TTC549 (cell line): ENCODE results near the gene IL17B.

ENCODE experiments used
- FAIRE-seq: peaks from 2 replicates; lab custom pipeline; 2012; peaks lifted over from hg19 to GRCh38; lab: Jason Lieb, UNC

IL17B gene

GRCh38 chr5:149379177-149379761 lies at the start of gene IL17B:
Gene IL17B, minus strand, starts transcription at chr5:149379292. Its CDS starts 67 bp downstream, at chr5:149379225.
- FAIRE-seq, result no peak

- FAIRE-seq, result no peak
Measured at GRCh38 chr5:149428032-149428431, 48.9 kb upstream of the IL17B start.

DNA sequence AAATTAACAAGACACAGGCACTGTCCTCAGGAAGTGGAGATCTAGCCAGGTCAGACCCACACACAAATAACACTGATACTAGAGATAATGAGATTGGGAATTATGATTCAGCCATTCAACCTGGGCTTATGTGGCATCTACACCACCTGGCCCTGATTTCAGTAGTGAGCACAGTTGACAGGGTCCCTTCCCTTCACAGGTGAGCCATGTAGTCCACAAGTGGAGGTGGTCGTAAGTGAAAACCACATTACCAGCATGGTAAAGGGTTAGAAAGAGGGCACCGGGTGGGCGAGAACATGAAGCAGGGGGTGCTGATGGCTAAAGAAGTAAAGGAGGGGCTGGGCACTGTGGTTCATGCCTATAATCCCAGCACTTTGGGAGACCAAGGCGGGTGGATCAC lies 48.3 kb upstream of the IL17B start:
- no peak for FAIRE-seq

- FAIRE-seq, result no peak
Measured at GRCh38 chr5:149426931-149427330, 47.8 kb upstream of the IL17B start.

DNA sequence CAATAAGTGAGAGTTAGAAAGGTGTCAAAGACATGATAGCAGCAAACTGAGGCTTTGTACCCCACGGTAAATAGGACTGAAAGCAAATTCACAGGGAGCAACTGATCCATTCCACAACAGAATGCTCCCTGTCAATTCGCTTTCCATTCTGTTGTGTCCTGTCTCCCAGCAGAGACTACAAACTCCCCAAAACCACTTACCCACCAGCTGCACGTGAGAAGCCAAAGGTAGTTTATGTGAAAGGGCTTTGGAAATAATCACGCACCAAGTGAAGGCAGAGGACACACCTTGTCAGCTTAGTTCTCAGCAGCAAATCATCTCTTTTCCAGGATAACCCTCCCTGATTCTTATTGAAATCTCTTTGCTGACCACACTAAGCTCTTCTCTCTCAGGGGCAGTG lies 46.6 kb upstream of the IL17B start:
- FAIRE-seq, result no peak

- no peak for FAIRE-seq
Measured at GRCh38 chr5:149424371-149425315, 45.6 kb upstream of the IL17B start.

DNA sequence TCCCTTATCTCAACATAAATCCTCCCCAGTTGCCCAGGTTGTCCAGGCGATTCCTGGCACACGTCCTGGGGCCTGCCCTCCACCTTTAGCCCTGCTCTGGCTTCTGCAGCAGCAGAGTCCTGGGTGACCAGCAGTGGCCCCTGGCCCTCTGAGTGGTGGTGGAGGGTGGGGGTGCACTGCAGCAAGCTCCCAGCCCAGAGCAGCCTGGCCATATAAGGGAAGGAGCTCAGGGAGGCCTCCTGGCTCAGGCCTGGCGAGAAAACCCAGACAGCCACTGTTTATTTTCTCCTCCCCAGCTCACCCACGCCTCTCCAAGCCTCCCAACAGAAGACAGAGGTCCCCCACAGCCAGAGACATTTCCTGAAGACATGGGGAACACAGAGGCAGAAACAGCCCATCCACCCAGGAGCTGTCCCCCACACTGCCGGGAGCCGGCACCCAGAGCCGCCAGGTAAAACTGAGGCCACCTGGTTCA lies 44.7 kb upstream of the IL17B start:
- no peak for FAIRE-seq

DNA sequence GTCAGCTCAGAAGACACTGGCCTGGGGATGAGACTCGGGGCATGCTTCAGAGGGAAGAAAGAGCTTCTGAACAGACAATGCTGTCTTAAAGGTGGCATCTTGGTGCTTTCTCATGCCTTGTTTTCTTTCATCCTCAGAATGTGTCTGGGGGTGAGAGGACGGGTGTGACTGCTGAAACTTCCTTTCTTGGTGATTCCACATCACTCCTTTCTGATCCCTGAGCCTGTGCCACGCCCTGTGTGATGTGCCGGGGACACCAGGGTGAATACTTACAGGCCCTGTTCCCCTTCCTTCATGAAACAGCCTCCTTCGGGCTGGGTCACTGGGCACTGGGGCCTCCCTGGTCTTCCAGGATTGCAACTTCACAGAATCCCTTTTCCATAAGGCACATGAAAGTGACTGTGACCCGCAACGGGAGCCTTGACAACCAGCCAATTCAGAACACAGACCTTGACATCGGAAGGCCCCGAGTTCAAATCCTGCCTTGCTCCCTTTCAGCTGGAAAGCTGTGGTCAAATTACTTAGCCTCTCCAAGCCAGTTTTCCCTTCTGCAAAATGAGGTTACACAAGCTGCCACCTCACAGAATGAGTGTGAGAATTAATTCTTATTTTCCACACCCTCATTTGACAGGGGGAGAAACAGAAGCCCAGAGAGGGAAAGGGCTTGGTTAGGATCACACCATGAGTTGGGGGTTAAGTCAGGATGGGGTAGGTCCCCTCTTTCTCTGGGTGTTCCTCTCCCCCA lies 44.1 kb upstream of the IL17B start:
- FAIRE-seq, result no peak

DNA sequence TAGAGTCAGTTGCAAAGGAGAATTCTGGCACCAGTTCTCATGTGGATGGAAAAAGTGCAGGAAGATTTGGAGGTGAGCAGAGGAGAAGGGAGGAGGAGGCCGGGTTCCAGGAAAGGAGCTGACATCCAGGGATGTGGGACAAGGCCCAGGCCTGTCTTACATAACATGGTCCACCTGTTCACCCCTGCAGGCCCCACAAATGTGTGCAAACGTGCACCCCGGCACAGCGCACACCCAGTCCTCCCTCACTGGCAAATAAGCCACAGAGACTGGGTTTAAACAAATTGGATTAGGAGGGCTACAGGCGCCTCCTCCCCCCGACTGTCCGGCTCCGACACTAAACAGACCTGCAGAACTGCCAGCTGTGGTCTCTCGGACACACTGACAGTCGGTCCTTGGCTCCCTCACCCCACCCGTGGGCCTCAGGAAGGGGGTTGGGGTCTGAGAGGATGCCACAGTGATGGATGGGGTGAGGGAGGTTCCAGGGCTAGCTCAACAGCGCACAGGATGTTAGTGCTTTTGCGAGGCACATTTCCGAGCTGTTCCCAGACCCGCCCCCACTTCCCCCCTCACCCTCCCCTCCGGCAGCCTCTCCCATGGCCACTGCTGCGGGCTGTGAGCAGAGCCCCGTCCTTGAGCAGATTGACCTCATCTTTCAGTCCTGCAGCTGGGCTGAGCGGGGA lies 43.4 kb upstream of the IL17B start:
- peak; percentile 81 for FAIRE-seq

DNA sequence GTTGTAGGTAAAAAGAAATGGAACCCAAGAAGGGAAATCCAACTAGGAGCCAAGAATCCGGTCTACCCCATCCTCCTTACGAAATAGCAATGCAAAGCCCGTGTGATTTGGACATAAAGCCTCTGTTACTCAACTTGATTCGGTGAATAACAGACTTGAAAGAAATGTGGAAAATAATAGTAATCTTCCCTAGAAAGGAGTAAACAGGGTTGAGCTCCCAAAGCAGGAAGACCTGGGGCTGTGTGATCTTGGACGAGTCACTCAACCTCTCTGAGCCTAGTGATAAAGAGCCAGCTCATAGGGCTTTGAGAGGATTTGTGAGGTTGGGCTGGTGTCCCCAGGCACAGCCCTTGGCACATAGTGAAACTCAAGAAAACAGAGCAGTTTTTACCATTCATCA lies 42.7 kb upstream of the IL17B start:
- peak; percentile 5 for FAIRE-seq

DNA sequence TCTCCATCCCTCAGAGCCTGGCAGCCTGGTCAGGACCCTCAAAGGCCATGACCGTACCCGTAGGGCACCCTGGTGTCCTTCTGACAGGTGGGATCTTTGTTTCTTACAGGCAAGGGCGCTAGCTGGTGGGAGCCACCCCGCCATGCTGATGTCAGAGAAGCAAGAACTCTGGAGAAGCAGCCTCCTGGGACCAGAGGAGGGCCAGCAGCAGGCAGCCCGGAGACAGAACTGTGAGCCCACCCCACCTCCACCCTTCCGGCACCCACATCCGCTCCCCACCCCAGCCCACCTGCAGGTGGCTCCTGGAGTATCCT lies 42.2 kb upstream of the IL17B start:
- FAIRE-seq, result no peak

- no peak for FAIRE-seq
Measured at GRCh38 chr5:149420545-149421371, 41.7 kb upstream of the IL17B start.

DNA sequence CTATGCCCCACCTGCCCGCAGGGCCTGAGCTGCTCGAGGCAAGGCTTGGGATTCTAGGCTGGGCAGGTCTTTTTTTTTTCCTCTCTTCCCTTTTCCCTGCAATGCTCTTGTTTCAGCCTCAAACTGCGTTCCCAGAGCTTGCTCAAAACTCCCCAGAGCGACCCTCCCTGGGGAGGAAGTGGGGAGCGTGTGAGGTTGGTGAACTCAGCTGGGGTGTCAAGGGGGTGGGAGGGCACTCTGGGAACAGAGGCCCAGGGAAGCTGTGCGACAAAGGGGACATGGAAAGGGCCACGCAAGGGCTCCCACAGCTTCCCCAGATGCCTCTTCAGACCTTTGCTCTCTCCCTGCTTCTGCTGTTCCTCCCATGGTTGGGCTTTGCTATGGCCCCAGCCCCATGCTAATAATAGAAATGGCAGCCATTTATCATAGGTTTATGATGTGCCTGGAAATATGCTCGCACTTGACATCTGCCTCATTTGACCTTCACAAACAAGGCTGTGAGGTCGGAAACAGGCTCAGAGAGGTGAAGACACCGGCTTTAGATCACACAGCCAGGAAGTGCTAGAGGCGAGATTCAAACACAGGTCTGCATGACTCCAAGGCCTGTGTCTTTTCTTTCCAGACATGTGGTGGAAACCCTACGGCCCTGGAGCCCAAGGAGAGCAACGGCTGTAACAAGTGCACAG lies 40.9 kb upstream of the IL17B start:
- no peak for FAIRE-seq

GRCh38 chr5:149419532-149419858 lies 40.4 kb upstream of the IL17B start:
- FAIRE-seq, result no peak

DNA sequence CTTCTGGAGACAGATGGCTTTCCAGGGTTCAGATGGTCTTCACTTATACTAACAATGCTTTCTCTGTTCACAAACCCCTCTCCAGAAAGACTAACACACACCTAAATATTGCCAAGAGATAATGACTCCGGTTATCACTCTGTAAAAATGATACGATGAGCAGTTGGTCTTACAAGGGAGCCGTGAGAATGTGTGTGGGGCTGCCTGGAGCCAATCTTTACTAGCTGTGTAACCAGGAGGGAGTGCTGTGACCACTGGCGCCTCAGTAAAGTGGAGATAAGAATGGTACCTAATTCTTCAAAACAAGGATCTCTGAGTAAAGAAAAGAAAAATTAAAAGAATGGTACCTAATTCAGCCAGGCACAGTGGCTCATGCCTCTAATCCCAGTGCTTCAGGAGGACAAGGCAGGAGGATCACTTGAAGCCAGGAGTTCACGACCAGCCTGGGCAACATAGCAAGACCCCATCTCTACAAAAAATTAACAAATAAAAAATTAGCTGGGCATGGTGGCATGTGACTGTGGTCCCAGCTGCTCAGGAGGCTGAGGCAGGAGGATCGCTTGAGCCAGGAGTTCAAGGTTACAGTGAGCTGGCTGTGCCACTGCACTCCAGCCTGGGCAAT lies 39.9 kb upstream of the IL17B start:
- FAIRE-seq, result no peak

DNA sequence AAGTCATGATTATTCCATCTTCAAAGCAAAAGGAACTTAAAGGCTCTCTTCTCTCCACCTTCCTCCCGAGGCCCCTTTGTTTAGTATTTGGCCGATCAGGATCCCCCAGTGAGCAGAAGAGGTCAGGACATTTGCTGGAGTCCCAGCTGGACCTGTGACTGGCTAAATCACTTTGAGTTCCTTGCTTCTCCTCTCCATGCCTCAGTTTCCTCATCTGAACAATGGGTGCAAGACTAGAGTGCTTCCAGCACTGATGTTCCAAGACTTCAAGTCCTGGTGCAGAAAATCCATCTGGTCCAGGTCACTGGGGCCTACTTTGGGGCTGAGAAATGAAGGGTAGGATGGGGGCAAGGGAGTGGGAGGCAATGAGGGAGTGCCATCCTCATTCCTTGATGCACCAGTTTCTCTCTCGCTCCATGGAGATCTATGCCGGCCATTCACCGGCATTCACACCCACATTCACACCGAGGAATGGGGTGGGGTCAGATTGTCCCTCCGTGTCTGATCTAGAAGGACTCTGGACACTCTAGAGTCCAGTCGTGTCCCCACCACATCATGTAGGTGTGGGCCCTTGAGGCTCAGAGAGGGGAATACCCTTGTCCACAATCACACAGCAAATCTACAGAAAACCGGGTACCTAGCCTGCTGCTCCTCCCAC lies 38.7 kb upstream of the IL17B start:
- no peak for FAIRE-seq

DNA sequence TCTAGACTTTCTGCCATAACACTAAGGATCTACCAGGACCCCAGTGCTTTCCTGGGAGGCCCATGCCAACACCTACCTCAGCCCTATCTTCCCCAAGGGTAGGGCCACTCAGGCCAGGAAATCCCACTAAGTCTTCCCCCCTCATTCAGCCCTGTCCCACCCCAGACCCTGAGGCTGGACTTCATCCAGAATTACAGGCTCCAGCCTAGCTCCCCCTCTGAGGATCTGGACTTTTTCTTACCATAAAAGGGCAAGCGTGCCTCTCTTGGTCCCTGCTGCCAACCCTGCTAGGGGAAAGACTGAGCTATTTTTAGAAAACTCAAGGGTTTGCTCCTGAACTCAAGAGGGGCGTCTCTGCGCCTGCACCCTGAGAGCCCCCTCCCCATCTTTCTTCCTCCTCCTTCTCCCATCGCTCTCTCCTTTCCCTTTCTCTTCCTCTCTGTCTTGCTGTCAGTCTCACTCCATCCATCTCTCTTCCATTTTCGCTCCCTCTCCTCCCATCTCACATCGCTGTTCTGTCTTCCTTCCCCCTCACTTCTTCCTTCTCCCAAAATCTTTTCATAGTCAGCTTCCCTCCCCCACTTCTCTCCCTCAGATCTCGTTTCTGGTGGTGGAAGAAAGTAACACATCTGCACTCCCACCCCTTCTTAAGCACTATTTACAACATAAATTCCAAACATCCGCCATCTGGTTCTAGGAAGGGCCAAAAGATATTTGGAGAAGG lies 38.1 kb upstream of the IL17B start:
- peak; percentile 63 for FAIRE-seq

- FAIRE-seq, result no peak
Measured at GRCh38 chr5:149415066-149415967, 36.2 kb upstream of the IL17B start.
